ENCODE measurements around the gene RRP9.
A peak's percentile ranks its signal among the peaks of the same experiment; 100 is the strongest.
"Not testable (repeated sequence)": the region's sequence is repeated elsewhere in the genome, so short reads cannot be mapped to it uniquely, and the experiment has no call there.

The RRP9 gene

DNA sequence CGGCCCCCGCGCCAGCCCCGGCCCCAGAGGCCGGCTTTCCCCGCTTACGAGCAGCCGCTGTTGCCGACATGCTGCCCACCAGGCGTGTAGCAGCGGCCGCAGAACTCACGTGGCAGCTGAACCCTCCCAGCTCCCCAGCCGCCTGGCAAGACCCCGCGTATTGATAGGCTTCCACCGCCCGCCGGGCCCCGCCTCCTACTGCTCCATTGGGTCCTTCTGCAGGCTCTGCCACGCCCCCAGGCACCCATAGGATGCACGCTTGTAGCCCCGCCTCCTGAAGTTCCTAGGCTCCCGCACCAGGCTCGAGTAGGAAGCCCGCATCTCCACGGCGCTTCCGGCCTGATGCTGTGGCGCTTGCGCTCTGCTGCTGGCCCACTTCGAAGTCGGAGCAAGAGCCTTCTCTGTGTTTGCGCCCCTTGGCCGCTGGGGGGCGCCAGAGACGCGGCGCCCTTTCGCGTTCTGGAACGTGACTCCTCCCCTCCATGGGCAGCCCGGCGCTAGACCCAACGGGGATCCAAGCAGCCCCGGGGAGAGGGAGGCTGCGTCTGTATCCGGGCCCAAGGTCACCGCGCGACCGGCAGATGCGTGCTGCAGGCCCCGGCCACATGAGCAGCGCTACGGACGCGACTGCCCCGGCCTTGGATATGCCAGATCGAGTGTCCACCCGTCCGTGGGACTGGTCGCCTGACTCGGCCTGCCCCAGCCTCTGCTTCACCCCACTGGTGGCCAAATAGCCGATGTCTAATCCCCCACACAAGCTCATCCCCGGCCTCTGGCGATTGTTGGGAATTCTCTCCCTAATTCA lies at the start of gene RRP9, which contains the start of gene PARP3:
Gene RRP9, minus strand, starts transcription at position 107 of the 805 bp plus-strand sequence. Its CDS starts 37 bp downstream, at position 70.
Gene PARP3, plus strand, starts transcription at position 566 of the 805 bp plus-strand sequence. CDS start 993 bp downstream, outside the sequence.
- DNase-seq, result peak; percentile 99 to 100

DNA sequence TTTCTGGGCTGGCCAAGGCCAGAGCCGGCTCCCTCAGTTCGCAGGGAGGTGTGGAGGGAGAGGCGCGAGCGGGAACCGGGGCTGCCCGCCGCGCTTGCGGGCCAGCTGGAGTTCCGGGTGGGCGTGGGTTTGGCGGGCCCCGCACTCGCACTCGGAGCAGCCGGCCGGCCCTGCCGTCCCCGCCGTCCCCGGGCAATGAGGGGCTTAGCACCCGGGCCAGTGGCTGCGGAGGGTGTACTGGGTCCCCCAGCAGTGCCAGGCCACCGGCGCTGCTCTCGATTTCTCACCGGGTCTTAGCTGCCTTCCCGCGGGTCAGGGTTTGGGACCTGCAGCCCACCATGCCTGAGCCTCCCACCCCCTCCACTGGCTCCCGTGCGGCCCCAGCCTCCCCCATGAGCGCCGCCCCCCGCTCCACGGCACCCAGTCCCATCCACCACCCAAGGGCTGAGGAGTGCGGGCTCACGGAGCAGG lies 48.8 kb upstream of the RRP9 start:
- not testable (repeated sequence) for DNase-seq

DNA sequence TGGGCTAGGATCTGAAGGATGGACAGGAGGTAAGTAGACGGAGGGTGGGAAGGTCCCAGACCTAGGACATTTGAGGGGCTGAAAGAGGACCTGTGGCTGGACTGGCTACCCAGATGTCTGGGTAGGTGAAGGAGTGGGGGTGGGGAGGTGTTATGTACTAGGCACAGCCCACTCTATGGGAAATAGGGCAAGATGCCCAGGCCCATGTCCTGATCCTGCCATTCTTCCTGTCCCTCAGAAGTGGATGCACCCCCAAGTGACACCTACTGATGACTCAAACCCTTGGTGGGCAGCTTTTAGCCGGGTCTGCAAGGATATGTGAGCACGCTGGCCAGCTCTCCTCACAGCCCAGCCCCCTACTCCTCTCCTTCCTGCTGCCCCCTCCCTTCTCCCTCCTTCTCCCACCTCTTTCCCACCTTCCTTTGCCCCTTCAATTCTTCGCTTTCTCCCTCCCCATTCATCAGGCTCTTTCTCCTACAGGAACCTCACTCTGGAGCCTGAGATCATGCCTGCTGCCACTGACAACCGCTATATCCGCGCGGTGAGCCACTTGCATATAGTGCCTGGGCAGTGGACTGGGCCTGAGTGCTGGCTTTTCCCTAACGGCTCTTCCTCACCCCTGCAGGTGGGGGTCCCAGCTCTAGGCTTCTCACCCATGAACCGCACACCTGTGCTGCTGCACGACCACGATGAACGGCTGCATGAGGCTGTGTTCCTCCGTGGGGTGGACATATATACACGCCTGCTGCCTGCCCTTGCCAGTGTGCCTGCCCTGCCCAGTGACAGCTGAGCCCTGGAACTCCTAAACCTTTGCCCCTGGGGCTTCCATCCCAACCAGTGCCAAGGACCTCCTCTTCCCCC lies 46.8 kb upstream of the RRP9 start:
- DNase-seq, result no peak

DNA sequence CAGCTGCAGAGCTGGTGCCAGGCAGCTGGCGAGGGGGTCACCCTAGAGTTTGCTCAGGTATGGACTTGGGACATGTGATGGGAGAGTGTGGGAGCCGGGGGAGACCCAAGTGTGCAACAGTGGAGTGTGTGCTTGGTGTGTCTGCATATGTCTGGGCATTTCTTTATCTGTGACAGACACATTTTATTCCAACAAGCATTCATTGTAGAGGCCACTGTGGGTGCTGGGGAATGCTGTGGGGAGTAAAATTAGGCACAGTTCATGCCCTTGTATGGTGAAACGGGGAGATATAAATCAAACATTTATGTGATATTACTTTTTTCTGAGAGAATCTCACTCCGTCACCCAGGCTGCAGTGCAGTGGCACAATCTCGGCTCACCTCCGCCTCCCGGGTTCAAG lies 45.9 kb upstream of the RRP9 start:
- DNase-seq, result no peak

- no peak for DNase-seq
These were observed 44.6 kb upstream of the RRP9 start for GRCh38 chr3:51986010-51986947.

- no peak for DNase-seq
These were observed 43.4 kb upstream of the RRP9 start for GRCh38 chr3:51985063-51985462.

- no peak for DNase-seq
These were observed 42.6 kb upstream of the RRP9 start for GRCh38 chr3:51984269-51984647.

- DNase-seq, result no peak
These were observed 42.0 kb upstream of the RRP9 start for GRCh38 chr3:51983578-51984268.

DNA sequence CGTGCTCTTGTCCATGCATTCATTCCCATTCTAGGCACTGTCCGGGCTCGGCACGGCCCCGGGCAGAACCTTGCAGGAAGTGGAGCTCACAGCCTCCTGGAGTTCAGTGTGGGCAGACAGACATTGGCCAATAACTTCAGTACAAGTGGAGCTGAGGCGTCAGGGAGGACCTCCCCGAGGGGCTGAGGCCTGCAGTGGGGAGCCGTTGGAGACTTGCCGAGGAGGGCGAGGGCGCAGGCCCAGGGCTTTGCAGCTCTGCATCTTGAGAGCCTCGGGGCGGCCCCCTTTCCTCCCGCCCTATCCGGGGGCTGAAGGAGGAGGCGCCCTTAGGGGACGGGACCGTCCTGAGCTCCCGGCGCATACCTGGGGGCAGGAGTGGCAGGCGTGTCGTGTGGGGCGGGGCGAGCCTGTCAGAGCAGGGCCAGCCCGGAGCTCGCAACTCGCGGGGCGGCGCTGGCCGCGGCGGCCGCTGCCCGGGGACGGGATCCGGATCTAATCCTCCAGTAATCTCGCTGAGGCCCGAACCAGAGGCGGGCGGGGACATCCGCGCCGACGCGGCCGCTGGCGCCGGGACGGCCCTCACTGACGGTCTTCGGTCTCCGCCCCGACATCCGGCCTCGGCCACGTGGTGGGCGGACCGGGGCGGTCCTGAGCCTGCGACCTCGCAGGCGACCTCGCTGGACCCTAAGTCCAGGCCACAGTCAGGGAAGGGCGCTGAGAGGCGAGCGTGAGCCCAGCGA lies 41.3 kb upstream of the RRP9 start, which contains the start of gene ACY1:
Gene ACY1, plus strand, starts transcription at position 698 of the 740 bp plus-strand sequence. CDS start 530 bp downstream, outside the sequence.
- peak; percentile 84 to 87 for DNase-seq

- no peak for DNase-seq
These were observed 40.7 kb upstream of the RRP9 start for GRCh38 chr3:51982352-51982837.

- no peak for DNase-seq
These were observed 38.5 kb upstream of the RRP9 start for GRCh38 chr3:51980253-51980652.

DNA sequence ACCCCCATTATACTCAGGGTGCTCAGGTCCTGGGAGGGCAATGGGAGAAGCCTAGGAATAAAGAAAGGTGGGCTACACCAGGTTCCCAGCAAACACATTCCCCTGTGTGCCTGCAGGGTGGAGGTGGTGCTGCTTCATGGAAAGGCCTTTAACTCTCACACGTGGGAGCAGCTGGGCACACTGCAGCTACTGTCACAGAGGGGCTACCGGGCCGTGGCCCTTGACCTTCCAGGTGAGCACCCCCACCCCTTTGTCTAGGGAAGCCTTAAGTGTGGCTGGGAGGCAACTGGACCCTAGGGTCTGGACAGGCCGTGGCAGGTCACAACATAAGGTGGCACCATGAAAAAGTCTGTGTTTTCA lies 36.4 kb upstream of the RRP9 start:
- no peak for DNase-seq

DNA sequence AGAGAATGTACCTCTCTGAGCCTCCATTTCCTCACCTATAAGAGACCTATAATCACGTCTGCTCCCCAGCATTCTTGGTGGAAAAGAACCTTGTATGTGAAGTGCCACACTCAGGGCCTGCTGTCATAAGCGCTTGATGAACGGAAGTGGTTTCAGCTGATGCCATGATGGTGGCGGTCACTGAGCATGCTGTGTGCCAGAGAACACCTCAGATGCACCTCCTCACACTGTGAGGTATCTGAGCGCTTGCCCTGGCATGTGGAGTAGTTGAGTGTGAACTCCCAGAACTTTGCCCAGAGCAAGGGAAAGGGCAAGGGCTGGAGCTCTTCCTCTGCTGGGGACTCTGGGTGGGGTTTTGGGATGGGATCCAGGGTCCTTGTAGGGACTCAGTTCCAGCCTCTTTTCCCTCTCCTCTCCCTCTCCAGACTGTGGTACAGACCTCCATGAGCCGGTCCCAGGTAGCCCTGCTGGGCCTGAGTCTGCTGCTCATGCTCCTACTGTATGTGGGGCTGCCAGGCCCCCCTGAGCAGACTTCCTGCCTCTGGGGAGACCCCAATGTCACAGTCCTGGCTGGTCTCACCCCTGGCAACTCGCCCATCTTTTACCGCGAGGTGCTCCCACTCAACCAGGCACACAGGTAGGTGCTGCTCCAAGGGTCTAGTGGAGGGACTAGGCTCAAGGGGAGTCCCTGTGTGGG lies 35.9 kb upstream of the RRP9 start:
- no peak for DNase-seq

DNA sequence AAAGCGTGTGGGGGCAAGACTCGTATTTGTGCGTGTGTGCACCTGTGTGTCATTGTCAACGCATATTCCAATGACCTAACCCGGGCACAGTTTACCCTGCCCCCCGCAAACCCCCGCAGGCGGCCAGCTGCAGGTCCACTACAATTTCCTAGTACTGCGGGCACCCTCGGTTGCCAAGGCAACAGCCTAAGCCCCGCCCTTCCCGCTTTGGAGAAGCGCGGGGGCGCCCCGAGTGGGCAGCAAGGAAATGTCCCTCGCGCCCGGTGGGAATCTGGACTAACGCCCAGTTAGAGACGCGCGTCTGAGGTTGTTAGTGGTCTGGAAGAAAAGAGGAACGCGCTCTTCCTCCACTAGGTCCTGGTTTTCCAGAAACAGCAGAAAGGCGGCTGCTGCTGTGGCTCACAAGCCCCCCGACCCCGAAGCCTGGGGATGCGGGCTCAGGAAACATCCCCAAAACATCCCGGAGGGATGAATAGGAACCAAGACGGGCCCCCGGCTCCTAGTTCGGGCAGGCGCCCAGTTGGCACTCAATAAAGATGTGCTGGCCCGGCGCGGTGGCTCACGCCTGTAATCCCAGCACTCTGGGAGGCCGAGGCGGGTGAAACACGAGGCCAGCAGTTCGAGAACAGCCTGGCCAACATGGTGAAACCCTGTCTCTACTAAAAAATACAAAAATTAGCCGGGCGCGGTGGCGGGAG lies 34.3 kb upstream of the RRP9 start:
- peak; percentile 73 for DNase-seq

DNA sequence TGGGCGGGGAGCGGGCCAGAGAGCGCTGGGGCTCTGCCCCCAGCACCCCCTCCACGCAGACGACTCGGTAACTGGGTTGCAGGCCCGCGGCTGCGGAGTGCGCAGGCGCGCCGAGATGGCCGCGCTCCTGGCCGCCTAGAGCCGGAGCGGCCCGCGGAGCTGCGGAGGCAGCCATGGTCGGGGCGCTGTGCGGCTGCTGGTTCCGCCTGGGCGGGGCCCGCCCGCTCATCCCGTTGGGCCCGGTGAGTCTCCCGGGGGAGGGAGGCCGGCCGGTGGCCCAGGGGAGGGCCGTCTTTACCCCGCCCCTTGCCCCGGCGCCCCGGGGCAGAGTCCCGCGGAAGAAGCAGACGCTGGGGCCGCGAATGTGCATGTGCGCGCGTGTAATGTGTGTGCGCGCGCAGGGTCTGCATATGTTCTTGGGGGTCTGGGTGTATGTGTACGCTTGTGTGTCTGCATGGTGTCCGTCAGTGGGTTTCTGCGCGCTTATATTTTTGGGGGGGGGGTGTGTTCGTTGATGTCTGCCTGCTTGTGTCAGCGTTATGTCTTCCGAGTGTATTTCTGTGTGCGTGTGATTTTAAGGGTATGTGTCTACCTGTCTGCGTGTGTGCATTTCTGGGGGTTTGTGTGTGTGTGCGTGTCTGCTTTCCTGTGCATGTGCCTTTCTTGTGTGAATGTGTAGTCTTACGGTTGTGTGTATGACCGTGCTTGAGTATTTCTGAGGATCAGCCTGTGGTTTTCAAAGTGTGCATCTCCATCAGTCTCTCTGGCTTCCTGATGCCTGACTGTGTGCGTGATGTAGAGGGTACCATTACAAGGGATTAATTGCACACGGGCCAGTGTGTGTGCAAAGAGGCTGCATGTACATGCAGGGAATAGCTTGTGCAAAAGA lies 33.5 kb upstream of the RRP9 start, which contains the start of gene ABHD14A:
Gene ABHD14A, plus strand, starts transcription at position 102 of the 889 bp plus-strand sequence. Its CDS starts 72 bp downstream, at position 174.
- peak; percentile 49 to 65 for DNase-seq

GRCh38 chr3:51974277-51974962 lies 32.7 kb upstream of the RRP9 start:
- DNase-seq, result no peak

DNA sequence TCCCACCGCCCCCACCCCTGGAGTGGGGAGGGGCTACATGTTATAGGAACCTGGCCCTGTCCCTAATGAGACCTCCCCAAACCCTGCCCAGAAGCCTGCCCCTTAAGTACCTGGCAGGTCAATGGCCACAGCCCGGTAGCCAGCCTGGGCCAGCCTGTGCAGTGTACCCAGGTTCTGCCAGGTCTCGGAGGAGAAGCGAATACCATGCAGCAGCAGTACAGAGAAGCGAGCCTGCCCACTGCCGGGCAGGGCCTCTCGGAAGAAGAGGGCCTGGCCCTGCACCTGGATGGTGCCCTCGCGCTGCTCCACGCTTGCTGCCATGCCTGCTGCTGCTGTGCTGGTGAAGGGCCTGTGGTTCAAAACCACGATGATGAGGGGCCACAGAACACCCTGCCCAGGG lies 29.6 kb upstream of the RRP9 start:
- no peak for DNase-seq

Data from inflammatory macrophage treated with lipopolysaccharide for 1 hour (primary cell).